ENCODE data around the gene SOX5. TPM values are rescaled to one million over a fixed set of nuclear protein-coding genes. Genes with fewer than 3 reads are reported as not detected.

Gene SOX5
- total RNA-seq, 1 donor from 2014 or later: 86.8 TPM

DNA sequence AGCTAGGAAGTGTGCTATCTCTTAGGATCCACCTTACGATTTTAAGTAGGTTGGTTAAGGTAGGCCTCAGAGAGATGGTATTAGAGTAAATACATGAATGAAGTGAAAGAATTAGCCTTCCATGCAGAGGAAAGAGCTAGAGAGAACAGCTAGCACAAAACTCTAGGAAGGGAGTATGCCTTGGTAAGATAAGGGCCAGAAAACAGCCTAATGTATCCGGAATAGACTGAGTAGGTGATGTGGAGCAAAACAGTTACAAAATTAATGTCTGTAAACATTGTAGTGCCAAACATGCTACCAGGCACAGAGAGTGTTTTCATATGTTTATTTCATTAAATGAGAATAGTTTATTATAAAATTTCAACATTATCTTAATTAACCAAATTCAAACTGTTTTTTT, 315.1 kb downstream of the SOX5 start:
- no peak overlapping the region for H3K4me3 Mint-ChIP-seq
- no peaks in the 10 kb centered on the region for H3K9me3 Mint-ChIP-seq
- TF ChIP-seq, protein P1, sequence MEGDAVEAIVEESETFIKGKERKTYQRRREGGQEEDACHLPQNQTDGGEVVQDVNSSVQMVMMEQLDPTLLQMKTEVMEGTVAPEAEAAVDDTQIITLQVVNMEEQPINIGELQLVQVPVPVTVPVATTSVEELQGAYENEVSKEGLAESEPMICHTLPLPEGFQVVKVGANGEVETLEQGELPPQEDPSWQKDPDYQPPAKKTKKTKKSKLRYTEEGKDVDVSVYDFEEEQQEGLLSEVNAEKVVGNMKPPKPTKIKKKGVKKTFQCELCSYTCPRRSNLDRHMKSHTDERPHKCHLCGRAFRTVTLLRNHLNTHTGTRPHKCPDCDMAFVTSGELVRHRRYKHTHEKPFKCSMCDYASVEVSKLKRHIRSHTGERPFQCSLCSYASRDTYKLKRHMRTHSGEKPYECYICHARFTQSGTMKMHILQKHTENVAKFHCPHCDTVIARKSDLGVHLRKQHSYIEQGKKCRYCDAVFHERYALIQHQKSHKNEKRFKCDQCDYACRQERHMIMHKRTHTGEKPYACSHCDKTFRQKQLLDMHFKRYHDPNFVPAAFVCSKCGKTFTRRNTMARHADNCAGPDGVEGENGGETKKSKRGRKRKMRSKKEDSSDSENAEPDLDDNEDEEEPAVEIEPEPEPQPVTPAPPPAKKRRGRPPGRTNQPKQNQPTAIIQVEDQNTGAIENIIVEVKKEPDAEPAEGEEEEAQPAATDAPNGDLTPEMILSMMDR (conservative IDR thresholded peaks at IDR 0.05): no peak
- no peak for DNase-seq (ENCODE audit: low read depth, low spot score)
- H3K27me3 Mint-ChIP-seq (ENCODE audit: low read depth): no peaks in the 10 kb centered on the region
- peaks cover 47% of the 10 kb centered on the region for H3K4me1 Mint-ChIP-seq
- H3K27ac Mint-ChIP-seq (ENCODE audit: unreplicated experiment): no peak overlapping the region
- H3K36me3 Mint-ChIP-seq (ENCODE audit: low read depth): peaks cover 28% of the 10 kb centered on the region

- H3K9me3 Mint-ChIP-seq: peaks cover 2% of the 10 kb centered on the region
- TF ChIP-seq, protein P1 (conservative IDR thresholded peaks at IDR 0.05): no peak
- H3K4me1 Mint-ChIP-seq: peaks cover 43% of the 10 kb centered on the region
- H3K36me3 Mint-ChIP-seq (ENCODE audit: low read depth): peaks cover 11% of the 10 kb centered on the region
- no peak for DNase-seq (ENCODE audit: low read depth, low spot score)
- H3K4me3 Mint-ChIP-seq: peak overlapping the region; percentile 9
- no peaks in the 10 kb centered on the region for H3K27me3 Mint-ChIP-seq (ENCODE audit: low read depth)
- H3K27ac Mint-ChIP-seq (ENCODE audit: unreplicated experiment): peak overlapping the region; percentile 10
Measured at GRCh38 chr12:23631786-23632377, 317.6 kb downstream of the SOX5 start.

DNA sequence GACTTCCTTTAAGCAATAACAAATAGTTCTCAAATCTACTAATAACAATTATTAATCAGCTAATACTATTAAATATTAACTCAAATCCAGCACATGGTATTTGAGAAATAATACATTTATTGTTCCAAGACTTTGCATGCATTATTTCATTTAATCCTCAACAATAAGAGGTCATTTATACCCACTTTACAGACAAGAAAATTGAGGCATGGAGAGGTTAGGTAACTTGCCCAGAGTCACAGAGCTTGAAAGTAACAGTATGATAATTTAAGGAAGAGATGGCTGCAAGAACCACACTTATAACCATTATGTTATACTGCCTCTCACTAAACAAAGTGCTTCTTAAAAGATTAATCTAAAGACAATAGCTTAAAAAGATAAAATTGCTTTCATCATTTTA, 318.9 kb downstream of the SOX5 start:
- H3K27ac Mint-ChIP-seq (ENCODE audit: unreplicated experiment): no peak overlapping the region
- TF ChIP-seq, protein P1 (conservative IDR thresholded peaks at IDR 0.05): no peak
- peaks cover 2% of the 10 kb centered on the region for H3K9me3 Mint-ChIP-seq
- H3K27me3 Mint-ChIP-seq (ENCODE audit: low read depth): no peaks in the 10 kb centered on the region
- H3K36me3 Mint-ChIP-seq (ENCODE audit: low read depth): peaks cover 14% of the 10 kb centered on the region
- no peak overlapping the region for H3K4me3 Mint-ChIP-seq
- peaks cover 53% of the 10 kb centered on the region for H3K4me1 Mint-ChIP-seq
- no peak for DNase-seq (ENCODE audit: low read depth, low spot score)

GRCh38 chr12:23628806-23629205, 320.7 kb downstream of the SOX5 start:
- peak overlapping the region; percentile 82 for H3K27ac Mint-ChIP-seq (ENCODE audit: unreplicated experiment)
- DNase-seq (ENCODE audit: low read depth, low spot score): no peak

GRCh38 chr12:23626791-23627190, 322.7 kb downstream of the SOX5 start:
- no peak overlapping the region for H3K27ac Mint-ChIP-seq (ENCODE audit: unreplicated experiment)

More at GRCh38 chr12:23628806-23629205, 320.7 kb downstream of the SOX5 start:
- Mint-ChIP-seq H3K27me3 (ENCODE audit: low read depth) (no peaks in the 10 kb centered on the region), H3K4me3 (peak overlapping the region; percentile 27), H3K36me3 (ENCODE audit: low read depth) (peaks cover 15% of the 10 kb centered on the region), H3K9me3 (peaks cover 4% of the 10 kb centered on the region), H3K4me1 (peaks cover 49% of the 10 kb centered on the region)
- TF ChIP-seq, protein P1 (conservative IDR thresholded peaks at IDR 0.05): no peak

More at GRCh38 chr12:23626791-23627190, 322.7 kb downstream of the SOX5 start:
- Mint-ChIP-seq H3K27me3 (ENCODE audit: low read depth) (no peaks in the 10 kb centered on the region), H3K36me3 (ENCODE audit: low read depth) (peaks cover 18% of the 10 kb centered on the region), H3K4me3 (no peak overlapping the region), H3K4me1 (peaks cover 42% of the 10 kb centered on the region), H3K9me3 (peaks cover 6% of the 10 kb centered on the region)
- TF ChIP-seq, protein P1 (conservative IDR thresholded peaks at IDR 0.05): no peak
- no peak for DNase-seq (ENCODE audit: low read depth, low spot score)

Measured in neural crest cell (in vitro differentiated cells).